HEK293T (cell line): ENCODE measurements around the gene MN1.

Experiments
- CTCF ChIA-PET: fragments of 350-600 bp; formaldehyde crosslinking; extraction: SDS; loops from one replicate; lab custom pipeline; 2021; ENCODE audit warnings: antibody characterized with exemption, inconsistent platforms; lab: Yijun Ruan, JAX
- POLR2A ChIA-PET: fragments of 350-600 bp; formaldehyde crosslinking; extraction: SDS; loops from one replicate; lab custom pipeline; 2020; ENCODE audit warnings: antibody characterized with exemption, inconsistent platforms; lab: Yijun Ruan, JAX
- DNase-seq: peaks from one replicate; pipeline ENCODE4 v3.0.0; 2012; ENCODE audit warnings: mixed read lengths; ENCODE audit errors: extremely low spot score
- ARNT ChIP-seq: fragments of 450-650 bp; IDR thresholded peaks from 2 replicates; pipeline ENCODE4 v1.6.1; 2017; ENCODE audit warnings: mild to moderate bottlenecking
- BHLHE40 ChIP-seq: fragments of 450-650 bp; IDR thresholded peaks from 2 replicates; pipeline ENCODE4 v1.6.1; 2016; ENCODE audit warnings: mild to moderate bottlenecking, moderate library complexity, borderline replicate concordance
- CTBP1 ChIP-seq: fragments of 450-650 bp; IDR thresholded peaks from 2 replicates; pipeline ENCODE4 v1.6.1; 2016; ENCODE audit warnings: borderline replicate concordance
- ELF4 ChIP-seq: fragments of 450-650 bp; IDR thresholded peaks from 2 replicates; pipeline ENCODE4 v1.6.1; 2017; ENCODE audit warnings: antibody characterized with exemption
- FOXA1 ChIP-seq: fragments of 450-650 bp; IDR thresholded peaks from 2 replicates; pipeline ENCODE4 v1.6.1; 2016; ENCODE audit warnings: mild to moderate bottlenecking
- FOXK2 ChIP-seq: fragments of 450-650 bp; IDR thresholded peaks from 2 replicates; pipeline ENCODE4 v1.6.1; 2016; ENCODE audit warnings: mild to moderate bottlenecking
- FOXM1 ChIP-seq: fragments of 450-650 bp; IDR thresholded peaks from 2 replicates; pipeline ENCODE4 v1.6.1; 2017; ENCODE audit warnings: mild to moderate bottlenecking, borderline replicate concordance
- HDGF ChIP-seq: fragments of 450-650 bp; IDR thresholded peaks from 2 replicates; pipeline ENCODE4 v1.6.1; 2017; ENCODE audit warnings: antibody characterized with exemption, borderline replicate concordance
- L3MBTL2 ChIP-seq: fragments of 450-650 bp; conservative IDR thresholded peaks from 2 replicates; pipeline ENCODE4 v1.6.1; 2016; ENCODE audit warnings: mild to moderate bottlenecking
- LEF1 ChIP-seq: fragments of 450-650 bp; IDR thresholded peaks from 2 replicates; pipeline ENCODE4 v1.6.1; 2017; ENCODE audit warnings: mild to moderate bottlenecking, borderline replicate concordance
- NFRKB ChIP-seq: fragments of 450-650 bp; IDR thresholded peaks from 2 replicates; pipeline ENCODE4 v1.6.1; 2016; ENCODE audit warnings: mild to moderate bottlenecking, moderate library complexity
- SP1 ChIP-seq: fragments of 450-650 bp; IDR thresholded peaks from 2 replicates; pipeline ENCODE4 v1.6.1; 2017
- SUZ12 ChIP-seq: fragments of 450-650 bp; IDR thresholded peaks from 2 replicates; pipeline ENCODE4 v1.6.1; 2016; ENCODE audit warnings: mild to moderate bottlenecking
- TARDBP ChIP-seq: fragments of 450-650 bp; IDR thresholded peaks from 2 replicates; pipeline ENCODE4 v1.6.1; 2016
- ZNF384 ChIP-seq: fragments of 450-650 bp; IDR thresholded peaks from 2 replicates; pipeline ENCODE4 v1.6.1; 2016
- TF ChIP-seq, protein P1 (sequence below): fragments of 450-650 bp; IDR thresholded peaks from 2 replicates; pipeline ENCODE4 v1.6.1; 2016

MN1 gene

DNA sequence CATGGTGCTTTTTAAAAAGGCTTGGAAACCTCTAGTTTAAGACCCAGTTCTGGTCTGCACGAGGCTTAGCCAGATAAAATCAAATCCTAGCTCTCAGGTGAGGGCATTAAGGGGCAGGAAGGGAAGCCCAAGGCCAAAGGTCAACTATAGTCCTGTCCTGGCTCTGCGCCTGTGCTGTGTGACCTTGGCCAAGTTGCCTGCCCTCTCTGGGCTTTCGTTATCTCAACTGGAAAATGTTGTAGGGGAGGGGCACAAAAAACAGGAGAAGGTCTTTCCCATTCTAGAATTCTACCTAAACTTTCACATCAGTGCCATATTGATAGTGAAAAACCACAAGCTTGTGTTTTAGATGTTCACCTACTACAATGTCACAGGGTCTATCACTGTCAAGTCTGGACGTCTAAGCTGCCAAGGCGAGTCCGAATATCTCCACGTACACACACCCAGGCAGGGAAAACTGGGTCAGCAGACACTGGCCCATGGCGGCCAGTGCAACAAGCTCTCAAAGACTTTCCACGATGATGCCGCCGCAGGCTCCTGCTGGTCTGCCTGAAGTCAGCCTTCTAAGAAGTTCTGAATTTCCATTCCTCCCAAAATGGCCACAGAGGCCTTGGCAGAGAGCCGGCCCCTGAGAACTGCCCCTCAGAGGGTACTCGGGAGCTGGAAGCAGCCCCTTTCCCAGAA lies 18.0 kb downstream of the MN1 start:
- no peak for DNase-seq
- ChIA-PET POLR2A (no interaction called here), CTCF (no interaction called here)
- TF ChIP-seq, protein P1, sequence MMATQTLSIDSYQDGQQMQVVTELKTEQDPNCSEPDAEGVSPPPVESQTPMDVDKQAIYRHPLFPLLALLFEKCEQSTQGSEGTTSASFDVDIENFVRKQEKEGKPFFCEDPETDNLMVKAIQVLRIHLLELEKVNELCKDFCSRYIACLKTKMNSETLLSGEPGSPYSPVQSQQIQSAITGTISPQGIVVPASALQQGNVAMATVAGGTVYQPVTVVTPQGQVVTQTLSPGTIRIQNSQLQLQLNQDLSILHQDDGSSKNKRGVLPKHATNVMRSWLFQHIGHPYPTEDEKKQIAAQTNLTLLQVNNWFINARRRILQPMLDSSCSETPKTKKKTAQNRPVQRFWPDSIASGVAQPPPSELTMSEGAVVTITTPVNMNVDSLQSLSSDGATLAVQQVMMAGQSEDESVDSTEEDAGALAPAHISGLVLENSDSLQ = no peak
- no peak for TF ChIP-seq FOXK2
- no peak for TF ChIP-seq HDGF
- no peak for TF ChIP-seq L3MBTL2
- TF ChIP-seq ARNT = no peak
- no peak for TF ChIP-seq ZNF384
- no peak for TF ChIP-seq TARDBP
- no peak for TF ChIP-seq ELF4
- TF ChIP-seq BHLHE40 = no peak
- TF ChIP-seq NFRKB = no peak
- no peak for TF ChIP-seq FOXM1
- TF ChIP-seq LEF1 = no peak
- TF ChIP-seq FOXA1 = no peak
- TF ChIP-seq CTBP1 = no peak
- TF ChIP-seq SUZ12 = no peak
- no peak for TF ChIP-seq SP1

- POLR2A ChIA-PET = interaction anchor here (0.6 kb wide), 1 partner anchor 1616 kb away, joined by 3 read pairs; no protein-coding TSS in a partner anchor
- TF ChIP-seq, protein P1 = no peak
- TF ChIP-seq LEF1 (no peak), FOXK2 (no peak), SUZ12 (no peak), CTBP1 (no peak), HDGF (no peak), FOXA1 (no peak)
- CTCF ChIA-PET = no interaction called here
These were observed 19.5 kb downstream of the MN1 start for GRCh38 chr22:27782088-27782487.

GRCh38 chr22:27780161-27780575 lies 21.4 kb downstream of the MN1 start:
- POLR2A ChIA-PET = no interaction called here
- no peak for DNase-seq
- no peak for TF ChIP-seq TARDBP
- no peak for TF ChIP-seq ARNT
- no peak for TF ChIP-seq SUZ12
- TF ChIP-seq BHLHE40 = no peak
- TF ChIP-seq HDGF = no peak
- no peak for TF ChIP-seq L3MBTL2
- no peak for TF ChIP-seq CTBP1
- no peak for TF ChIP-seq NFRKB
- no peak for TF ChIP-seq SP1
- no peak for TF ChIP-seq FOXA1
- TF ChIP-seq, protein P1 = no peak
- CTCF ChIA-PET = no interaction called here

More at GRCh38 chr22:27782088-27782487, 19.5 kb downstream of the MN1 start:
- DNase-seq = no peak

- ChIA-PET POLR2A (no interaction called here), CTCF (no interaction called here)
- no peak for TF ChIP-seq CTBP1
- TF ChIP-seq ARNT = no peak
- no peak for TF ChIP-seq L3MBTL2
- TF ChIP-seq FOXM1 = no peak
- no peak for TF ChIP-seq ZNF384
- no peak for TF ChIP-seq SP1
- no peak for TF ChIP-seq HDGF
- no peak for TF ChIP-seq BHLHE40
- TF ChIP-seq FOXA1 = no peak
- TF ChIP-seq, protein P1 = no peak
- TF ChIP-seq SUZ12 = no peak
- TF ChIP-seq LEF1 = no peak
- no peak for TF ChIP-seq ELF4
- no peak for TF ChIP-seq TARDBP
- no peak for TF ChIP-seq NFRKB
- no peak for DNase-seq
These were observed 21.9 kb downstream of the MN1 start for GRCh38 chr22:27779643-27780042.

DNA sequence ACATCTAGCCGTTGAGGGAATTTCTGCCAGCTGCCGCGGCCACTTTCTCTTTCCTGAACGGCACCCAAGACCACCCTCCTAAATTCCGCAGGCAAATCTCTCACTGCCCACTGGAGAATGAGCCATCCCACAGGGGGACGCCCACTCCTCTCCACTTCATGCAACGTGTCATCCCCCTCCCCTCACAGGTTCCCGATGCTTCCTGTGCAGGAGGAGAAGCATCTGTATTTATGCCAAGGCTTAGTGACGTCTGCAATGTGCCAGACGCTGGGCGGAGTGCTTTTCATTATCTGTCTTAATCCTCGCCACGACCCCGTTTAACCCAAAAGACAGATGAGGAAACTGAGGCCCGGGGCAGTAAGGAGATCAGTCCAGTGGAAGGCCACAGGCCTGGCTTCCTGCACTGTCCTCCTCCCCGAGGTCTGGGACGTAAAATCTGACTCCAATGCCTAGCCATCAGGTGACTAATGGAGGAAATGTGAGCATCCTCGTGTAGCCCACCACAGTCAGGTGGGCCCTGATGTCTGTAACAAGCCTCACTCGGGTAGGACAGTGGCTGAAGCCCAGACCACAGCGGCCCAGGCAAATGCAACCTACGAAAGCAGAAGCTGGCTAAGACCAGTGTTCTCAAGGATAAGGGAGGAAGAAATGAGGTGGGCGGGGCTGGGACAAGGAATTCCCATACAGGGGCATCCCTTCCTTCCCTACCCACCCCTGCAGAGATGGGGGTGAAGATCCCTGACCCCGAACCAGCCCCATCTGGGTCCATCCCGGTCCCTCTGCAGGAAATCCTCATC lies 23.1 kb downstream of the MN1 start:
- no peak for DNase-seq
- TF ChIP-seq SP1 (no peak), L3MBTL2 (no peak)
- CTCF ChIA-PET = no interaction called here
- POLR2A ChIA-PET = no interaction called here
